Measurements from ENCODE around the gene NDUFS7.
"Not testable (repeated sequence)": the region's sequence is repeated elsewhere in the genome, so short reads cannot be mapped to it uniquely, and the experiment has no call there.

The NDUFS7 gene

DNA sequence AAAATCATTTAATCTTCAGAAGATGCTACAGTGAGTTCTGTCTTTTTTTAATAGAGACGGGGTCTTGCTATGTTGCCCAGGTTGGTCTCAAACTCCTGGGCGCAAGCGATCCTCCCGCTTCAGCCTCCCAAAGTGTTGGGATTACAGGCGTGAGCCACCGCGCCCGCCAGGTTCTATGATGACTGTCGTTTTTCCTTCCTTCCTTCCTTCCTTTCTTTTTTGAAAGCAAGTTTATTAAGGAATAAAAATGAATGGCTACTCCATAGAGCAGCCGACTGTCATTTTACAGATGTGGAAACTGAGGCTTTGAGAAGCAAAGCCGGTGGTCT is 18.1 kb downstream of the NDUFS7 start:
- no peak for DNase-seq

DNA sequence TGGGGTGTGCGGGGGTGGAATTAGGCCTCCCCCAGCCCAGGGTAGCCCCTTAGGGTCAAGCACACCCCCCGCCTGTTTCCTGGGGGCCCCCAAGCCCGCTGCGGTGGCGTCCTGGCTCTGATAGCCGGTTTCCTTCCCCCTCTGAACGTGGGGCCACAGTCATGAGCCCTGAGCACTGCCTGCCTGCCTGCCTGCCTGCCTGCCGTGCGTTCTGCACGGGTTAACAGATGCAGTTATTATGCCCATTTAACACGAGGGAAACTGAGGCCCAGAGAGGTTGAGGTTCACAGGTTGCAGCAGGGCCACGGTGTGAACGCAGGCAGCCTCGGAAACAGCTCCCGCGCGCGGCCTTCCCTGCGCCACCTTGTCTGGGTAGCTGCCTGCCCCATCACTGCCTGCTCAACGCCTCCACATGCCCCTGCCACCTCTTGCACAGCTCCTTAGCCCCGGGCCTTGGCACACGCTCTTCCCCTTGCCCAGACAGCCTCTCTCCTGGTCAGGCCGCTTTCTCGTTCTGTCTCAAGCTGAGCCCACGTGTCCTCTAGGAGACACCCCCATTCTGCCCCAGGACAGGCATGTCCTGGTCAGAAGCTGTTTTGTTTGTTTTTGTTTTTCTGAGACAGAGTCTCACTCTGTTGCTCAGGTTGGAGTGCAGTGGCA is 18.8 kb downstream of the NDUFS7 start:
- DNase-seq, result no peak

DNA sequence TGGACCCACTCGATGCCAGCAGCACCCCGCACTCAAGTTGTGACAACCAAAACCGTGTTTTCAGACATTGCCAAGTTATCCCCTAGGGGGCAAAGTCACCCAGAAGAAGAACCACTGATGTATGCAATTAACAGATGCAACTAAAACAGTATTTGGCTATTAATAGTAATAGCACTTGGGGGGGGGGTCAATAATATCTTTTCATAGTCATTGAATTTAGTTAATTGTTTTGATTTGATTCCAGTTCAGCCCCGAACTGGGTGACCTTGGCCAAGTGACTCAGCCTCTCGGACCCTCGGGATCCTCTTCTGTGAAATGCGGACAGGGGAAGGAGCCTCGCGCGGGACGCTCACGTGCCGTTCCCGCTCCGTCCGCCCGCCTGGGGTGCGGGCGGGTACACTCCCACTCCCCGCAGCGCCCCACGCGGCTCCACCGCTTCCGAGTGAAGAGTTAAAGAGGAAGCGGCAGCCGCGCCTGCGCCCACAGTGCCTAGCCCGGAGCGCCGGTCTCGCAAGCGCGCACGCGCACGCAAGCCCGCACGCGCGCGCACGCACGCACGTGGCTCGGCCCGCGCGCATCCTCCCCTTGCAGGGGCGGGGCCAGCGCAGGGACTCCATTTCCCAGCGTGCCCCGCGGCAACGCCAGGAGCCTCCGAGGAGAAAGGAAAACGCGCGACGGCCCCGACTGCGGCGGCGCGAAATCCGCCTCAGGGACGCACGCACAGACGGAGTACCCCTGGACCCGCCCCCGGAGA is 23.2 kb downstream of the NDUFS7 start:
- DNase-seq, result peak; percentile 100

DNA sequence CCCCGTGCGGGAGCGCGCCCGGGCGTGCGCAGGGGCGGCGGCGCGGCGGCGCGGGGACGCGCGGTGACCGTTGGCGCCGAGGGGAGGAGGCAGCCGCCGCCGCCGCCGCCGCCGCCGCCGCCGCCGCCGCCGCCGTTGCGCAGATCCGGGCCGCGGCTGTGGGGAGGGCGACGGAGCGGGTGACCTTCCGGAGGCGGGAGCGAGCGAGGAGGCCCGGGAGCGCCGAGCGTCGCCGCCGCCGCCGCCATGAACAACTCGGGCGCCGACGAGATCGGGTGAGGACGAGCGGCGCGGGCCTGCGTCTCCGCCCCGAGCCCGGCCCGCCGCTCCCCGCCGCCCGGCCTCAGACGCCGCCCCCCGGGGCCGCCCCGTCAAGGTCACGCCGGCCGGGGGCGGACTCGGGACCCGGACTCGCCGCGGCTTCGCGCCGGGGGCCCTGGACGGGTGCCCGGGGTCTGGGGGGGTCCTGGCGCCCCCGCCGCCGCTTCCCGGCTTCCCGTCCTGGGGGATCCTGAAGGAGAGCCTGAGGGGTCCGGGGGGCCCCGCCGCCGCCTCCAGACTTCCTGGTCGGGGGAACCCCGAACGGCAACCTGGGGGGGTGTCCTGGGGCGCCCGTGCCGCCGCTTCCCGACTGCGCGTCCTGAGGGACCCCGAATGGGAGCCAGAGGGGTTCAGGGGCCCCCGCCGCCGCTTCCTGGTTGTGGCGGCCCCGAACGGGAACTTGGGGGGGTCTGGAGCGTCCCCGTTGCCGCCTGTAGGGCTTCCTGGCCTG is 24.0 kb downstream of the NDUFS7 start, which contains the start of gene DAZAP1:
Gene DAZAP1, plus strand, starts transcription at position 59 of the 772 bp plus-strand sequence. Its CDS starts 188 bp downstream, at position 247.
- no peak for DNase-seq

DNA sequence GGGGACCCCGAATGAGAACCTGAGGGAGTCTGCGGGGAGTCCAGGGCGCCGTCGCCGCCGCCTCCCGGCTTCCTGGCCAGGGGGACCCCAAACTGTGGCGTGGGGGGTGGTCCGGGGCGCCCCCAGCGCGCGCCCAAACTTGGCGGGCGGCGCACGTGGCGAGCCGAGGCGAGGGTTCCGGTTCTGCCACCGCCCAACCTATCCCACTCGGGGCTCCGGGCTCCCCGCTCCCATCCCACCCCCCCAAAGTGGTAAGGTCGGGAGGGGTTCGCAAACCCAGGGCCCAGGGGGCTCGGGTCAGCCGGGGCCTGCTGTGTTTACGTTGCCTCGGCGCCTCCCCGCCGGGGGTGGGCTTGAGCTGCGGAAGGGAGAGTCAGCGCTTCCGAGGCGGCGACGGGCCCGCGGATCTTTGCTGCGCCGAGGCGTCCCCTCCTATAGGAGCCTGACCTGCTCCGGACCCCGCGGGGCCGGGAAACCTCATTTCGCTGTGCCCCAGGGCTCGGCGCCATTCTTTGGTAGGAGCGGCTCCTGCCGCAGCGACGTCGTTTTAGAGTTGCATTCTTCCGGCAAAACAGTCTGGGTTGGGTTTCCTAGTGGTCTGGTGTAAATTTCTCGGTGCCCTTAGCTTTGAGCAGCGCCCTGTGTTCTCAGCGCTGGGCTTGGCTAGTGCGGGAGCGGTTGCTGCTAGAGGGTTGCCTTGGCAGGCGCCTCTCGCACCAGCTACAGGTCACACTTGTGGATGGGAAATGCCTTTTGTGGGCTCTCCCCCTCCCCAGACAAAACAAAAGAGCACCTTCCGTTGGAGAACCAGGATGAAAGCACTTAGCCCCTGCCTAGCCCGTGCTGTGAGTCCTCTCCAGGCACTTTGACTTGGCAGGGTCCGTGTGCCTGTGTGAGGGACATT is 24.8 kb downstream of the NDUFS7 start:
- DNase-seq, result peak; percentile 86

DNA sequence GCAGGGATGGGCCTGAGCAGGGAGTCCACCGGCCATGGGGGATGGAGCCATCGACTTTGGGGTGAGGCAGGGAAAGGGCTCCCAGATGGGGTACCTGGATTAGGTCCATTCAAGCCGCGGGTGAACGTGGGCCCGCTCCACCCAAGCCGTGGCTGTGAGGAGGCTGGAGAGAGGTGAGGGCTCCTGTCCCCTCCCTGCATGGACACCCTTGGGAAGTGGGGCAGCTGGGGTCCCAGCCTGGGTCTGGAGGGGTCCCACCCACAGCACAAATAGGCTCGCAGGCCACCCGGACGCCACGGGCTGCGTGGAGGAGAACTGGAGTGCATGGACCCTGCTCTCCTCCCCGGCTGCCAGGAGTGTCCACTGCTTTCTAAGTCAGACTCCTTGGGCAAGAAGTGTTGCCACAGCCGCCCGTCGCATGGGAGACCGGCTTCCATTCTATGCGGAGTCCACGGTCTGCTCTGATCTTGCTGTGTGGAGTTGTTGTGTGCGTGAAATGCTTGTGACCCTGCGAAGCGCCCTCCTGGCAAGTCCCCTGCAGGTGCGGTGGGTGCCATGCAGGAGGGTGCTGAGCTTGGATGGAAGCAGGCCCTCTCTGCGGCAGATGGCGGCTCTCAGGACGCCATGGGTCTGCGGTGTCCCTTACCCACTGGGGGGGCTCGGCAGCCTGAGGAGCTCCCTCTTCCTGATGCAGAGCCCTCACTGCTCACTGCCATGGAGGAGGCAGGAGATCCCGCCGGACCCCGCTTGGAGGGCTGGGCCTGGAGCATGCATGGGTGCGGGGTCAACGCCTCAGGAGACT is 25.7 kb downstream of the NDUFS7 start:
- DNase-seq, result no peak

DNA sequence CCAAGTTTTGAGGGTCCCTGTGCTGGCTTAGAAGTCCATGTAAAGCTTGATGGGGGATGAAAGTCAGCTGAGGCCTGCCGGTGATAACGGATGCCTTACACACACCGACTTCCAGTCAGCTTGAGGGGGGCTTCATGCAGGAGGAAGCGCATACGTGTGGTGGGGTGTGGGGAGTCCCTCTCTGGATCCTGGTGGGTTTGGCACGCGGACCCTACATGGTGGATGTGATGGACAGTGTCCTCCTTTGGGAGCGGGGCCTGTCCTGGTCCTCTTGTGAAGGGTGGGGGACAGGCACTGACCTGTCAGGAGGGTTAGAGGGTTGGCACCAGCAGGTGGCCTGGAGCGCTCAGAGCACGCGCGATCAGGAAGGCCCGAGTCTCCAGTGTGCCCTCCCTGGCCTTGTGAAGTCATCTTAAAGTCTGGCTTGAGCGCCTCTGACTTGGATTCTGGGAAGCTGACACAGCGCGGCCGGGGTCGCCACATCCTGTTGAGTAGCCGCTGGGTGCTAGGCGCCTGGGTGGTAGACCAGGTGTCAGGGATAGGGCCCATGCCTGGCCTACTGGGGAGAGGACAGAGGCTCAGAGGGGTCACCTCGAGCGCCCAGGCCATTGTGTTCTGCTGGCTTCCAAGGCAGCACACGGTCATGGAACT is 26.6 kb downstream of the NDUFS7 start:
- no peak for DNase-seq

DNA sequence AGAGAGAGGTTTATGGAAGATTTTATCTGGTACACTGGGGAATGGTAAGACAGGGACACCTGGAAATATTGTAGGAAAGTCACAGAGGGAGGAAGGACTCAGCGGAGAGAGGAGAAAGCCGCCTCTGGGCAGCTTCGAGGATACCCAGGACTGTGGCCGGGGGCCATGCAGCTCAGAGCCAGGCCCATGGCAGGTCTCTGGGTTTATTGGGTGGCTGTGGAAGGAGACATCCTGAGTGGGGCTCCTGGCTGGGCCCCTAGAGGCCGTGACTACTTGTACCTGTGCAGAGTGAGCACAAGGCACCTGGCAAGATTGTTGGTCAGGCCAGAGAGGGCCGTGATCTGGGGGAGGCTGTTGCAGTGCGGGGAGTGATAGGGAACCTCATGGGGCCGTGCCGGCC is 27.1 kb downstream of the NDUFS7 start:
- no peak for DNase-seq

DNA sequence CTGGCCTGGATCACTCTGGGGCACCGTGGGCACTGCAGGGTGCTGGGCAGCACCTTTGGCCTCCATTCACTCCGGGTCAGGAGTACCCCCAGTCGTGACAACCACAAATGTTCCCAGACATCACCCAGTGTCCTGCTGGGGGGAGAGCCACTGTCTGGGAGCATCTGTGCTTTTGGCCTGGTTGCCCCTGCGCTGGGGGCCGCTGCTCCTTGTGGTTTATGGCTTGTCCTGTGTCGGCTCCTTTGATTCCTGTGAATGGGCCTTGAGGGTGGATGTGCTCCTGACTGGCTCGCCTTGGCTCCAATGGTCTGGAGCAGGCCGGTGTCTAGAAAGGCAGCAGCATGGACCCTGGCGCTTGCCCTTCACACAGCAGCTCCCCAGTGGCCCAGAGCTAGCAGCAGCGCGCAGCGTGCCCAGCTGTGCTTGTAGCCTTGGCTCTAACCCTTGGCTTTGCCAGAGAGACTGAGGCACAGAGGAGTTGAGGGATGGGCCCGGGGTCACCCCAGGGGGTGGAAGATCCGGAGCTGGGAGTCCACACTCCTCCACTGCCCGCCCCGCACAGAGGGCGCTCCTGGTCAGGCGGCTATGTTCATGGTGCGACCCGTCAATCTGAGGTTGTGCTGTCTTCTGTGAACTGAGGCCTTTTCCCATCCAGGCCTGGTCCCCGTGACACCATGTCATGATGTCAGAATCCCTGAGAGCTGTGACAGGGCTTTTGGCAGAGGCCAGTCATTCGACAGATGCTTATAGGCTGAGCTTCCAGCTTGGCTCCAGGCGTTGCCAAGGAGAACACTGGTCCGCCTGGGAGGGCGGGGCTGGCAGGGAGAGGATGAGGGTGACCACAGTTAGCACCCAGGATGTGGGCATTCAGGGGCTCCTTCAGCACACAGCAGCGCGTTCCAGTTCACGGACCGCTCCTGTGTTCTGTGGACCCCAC is 27.8 kb downstream of the NDUFS7 start:
- no peak for DNase-seq

DNA sequence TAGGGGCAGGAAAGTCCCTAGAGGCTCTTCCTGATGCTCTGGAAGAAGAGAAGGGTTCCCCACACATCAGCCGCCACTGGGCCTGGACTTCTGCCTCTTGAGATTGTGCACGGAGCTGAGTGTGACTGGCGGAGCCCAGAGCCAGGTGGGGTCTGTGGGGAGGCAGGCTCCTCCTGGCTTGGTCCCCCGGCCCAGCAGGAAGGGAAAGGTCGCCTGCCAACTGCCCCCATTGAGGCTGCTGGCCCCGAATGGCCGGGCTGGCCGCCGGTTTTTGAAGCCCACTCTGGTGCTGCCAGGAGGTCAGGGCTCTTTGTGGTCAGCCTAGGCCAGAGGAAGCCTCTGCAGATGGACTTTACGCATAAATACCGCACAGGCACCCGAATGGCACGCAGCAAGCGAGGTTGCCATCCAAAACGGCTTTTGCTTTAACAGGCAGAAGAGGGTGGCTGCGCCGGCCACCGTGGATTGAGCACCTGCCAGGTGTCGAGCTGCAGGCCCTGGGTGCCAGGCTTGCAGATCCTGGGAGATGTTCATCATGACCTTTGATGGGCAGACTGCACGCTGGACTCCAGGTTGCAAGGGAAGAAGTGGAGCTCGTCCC is 28.7 kb downstream of the NDUFS7 start:
- no peak for DNase-seq

DNA sequence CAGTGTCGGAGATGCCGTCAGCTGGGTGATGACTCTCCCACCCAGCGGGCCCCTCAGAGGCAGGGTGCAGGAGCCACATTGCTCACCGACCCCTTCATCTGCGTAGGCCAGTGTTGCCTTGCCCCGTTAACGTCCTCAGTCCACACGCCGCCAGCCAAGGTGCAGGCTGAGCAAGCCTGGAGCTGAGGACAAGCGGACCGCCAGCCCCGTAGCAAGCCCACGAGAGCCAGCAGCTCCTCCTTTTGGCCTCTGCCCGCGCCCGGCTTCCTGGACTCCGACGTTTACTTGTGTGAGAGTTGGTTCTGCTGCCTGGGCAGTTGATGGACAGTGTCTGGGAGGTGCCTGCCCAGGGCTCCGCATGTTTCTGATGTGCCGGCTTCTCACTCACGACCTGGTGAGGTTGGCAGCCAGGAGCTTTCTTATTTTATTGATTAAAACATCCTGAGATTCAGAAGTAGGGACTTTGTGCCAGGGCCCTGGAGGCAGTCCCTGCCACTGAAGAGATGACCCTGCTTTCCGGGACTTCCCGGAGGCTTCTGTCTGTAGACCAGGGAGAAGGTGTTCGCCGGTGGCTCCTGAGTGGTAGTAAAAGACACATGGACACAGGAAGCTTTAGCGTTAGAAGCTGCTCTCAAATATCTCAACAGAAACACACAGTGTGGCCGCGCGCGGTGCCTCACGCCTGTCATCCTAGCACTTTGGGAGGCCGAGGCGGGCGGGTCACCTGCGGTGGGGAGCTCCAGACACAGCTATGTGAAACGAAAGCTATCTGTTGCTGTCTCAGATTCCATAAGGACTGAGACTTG is 29.5 kb downstream of the NDUFS7 start:
- no peak for DNase-seq

DNA sequence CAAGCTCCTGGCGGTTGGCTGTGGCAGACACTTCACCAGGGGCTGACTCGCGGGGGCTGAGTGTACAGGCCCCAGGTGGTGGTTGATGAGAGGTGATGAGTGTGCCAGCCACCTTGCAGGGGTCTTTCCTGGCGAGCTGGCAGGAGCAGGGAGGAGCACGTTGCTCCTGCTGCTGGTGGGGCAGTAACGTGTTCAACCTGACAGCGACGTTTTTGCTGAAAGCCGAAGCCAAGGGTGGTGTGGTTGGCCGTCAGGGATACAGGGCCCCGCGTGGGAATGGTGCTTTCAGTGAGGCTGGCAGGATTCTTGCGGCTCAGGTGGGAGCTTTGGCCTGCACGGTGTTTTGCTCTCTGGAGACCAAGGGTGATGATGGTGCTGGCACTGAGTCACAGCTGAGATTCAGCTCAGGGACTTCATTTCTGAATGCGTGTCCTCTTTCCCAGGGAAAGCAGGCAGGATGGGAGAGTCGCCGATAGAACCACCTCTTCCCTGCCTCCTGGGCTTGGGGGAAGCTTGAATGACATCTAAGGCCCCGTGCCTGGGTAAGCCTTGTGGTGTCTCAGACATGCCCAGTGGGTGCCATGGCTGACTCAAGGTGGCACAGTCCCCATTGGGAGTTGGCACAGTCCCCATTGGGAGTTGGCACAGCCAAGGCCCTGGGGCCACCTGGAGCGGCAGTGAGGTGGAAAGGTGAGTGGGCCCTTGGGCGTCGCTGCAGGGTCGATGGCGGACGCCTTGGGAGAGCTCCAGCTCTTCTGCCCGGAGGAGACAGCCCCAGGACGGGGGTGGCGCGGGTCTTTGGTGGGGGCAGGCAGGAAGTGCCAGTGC is 32.5 kb downstream of the NDUFS7 start:
- DNase-seq, result no peak

DNA sequence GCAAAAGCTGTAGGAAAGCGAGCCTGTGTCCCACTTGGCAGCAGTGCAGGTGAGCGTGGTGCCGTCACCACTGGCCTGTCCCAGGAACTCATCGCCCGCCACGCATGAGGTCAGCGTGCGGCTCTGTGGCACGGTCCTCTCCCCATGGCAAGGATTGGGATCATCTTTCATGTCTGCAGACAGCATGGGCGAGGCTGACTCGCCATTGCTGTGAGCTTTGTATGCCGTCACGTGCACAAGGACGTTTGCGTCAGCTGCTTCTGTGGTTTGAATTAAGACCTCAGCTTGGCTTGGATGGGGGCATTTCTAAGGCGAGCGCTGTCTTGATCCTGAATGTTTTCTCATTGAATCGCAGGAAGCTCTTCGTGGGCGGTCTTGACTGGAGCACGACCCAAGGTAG is 33.4 kb downstream of the NDUFS7 start:
- DNase-seq, result no peak

DNA sequence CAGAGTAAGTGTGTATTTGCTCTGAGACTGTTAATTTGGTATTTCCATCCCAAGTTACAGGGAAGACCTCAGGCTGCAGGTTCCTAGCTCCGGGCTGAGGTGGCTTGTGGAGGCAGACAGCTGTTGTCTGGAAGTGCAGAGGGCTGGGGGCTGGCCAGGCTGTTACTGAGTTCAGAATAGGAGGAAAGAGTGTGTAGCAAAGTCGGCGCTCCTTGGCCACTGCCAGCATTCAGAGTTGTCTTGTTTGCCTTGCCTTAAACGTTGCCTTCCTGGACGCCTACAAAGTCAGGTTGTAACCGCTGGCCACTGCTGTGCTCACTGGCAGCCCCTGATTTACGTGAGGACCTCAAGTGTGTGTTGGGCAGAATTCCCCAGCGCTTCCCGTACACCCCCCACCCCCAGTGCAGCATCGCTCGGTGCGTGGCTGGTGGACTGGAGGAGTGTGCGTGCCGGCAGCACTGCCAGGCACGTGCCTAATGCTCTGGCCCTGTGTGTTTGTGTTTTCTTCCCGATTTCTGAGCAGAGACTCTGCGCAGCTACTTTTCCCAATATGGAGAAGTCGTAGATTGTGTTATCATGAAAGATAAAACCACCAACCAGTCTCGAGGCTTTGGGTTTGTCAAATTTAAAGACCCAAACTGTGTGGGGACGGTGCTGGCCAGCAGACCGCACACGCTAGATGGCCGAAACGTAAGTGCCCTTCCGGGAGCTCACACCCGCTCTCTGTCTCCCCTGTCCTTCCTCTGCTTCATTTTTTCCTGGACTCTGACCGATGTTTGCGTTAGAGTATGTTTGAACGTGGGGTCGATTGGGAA is 34.2 kb downstream of the NDUFS7 start:
- no peak for DNase-seq

DNA sequence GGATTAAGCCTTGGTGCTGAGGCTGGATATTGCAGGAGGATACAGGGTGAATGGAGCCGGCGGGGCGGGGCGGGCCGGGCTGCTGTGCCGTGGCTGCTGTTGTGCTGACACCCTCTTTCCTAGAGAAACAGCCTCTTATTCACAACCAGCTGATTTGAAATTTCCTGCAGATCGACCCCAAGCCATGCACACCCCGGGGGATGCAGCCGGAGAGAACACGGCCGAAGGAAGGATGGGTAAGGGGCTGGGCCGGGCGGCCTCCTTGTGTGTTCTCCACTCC is 34.7 kb downstream of the NDUFS7 start:
- no peak for DNase-seq

DNA sequence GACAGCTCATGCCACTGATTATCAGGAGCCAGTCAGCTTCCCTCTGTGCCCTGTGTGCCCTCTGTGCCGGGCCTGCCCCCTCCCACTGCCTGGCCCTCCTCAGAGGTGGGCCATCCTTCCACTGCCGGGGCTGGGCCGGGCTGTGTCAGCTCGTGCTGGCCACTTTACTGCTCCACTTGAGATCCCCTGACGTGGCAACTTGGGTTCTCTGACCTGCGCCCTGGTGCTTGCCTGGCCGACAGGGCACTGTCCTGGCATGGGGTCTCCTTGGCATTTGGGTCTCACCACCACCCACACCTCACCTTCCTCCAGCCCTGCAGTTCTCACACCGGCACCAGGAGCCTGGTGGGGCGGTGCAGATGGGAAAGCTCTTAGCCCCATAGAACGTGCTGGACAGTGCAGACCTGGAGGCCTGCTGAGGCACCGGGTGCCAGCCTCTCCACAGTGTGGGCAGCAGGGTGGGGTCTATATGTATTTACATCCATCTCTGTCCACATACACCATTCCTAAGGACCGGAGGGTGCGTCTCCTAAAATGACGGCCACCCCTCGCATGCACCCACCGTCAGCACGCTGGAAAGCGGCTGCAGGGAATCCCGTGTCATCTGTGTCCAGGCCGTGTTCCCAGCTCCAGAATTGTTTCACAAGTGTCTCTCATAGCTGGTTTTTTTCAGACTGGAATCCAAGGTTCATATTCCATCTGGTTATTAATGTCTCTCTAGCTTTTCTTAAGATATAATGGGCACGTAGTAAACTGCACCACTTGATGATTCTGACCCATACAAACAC is 35.4 kb downstream of the NDUFS7 start:
- DNase-seq, result no peak

DNA sequence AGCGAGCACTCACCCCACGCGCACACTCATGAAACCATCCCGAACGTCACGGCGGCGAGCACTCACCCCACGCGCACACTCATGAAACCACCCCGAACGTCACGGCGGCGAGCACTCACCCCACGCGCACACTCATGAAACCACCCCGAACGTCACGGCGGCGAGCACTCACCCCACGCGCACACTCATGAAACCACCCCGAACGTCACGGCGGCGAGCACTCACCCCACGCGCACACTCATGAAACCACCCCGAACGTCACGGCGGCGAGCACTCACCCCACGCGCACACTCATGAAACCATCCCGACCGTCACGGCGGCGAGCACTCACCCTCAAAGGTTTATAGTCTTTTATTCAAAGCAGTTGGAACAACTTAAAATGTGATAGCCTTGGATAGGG is 36.4 kb downstream of the NDUFS7 start:
- DNase-seq, result not testable (repeated sequence)

All from activated effector memory CD4-positive, alpha-beta T cell treated with anti-CD3 and anti-CD28 coated beads, Interleukin-2, amount 50 U/mL, for 16 hours (primary cell).